ENCODE measurements around the gene IRAK3.
A peak's percentile ranks its signal among the peaks of the same experiment; 100 is the strongest.

Gene IRAK3

DNA sequence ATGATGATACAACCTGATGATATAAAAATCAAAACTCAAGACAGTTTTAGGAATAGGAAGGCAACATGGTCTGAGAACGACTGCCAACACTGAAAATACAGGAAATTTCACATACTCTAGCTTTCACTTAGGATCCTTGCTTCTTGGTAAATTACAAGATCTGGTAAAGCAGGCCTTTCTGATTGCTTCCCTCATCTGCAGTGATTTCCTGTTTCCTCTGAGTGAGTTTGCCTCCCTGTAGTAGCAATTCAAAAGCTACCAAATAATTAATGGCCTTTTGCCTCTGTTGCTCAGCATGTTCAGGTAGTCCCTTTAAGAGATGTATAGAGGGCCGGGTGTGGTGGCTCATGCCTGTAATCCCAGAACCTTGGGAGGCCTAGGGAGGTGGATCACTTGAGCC, 2.0 kb upstream of the IRAK3 start:
- Mint-ChIP-seq H3K27me3 (no peaks in the 10 kb centered on the region), H3K36me3 (ENCODE audit: low read depth) (no peaks in the 10 kb centered on the region), H3K4me3 (no peak overlapping the region), H3K9me3 (peaks cover 9% of the 10 kb centered on the region), H3K4me1 (ENCODE audit: low read depth) (peaks cover 47% of the 10 kb centered on the region), H3K27ac (peak overlapping the region; percentile 97)
- intact Hi-C loops (cut with micrococcal nuclease), result loop anchor here (5.0 kb wide), 1 partner anchor 35 kb away; no protein-coding TSS in a partner anchor

- Mint-ChIP-seq H3K27ac (peak overlapping the region; percentile 97), H3K36me3 (ENCODE audit: low read depth) (no peaks in the 10 kb centered on the region), H3K9me3 (peaks cover 9% of the 10 kb centered on the region), H3K4me3 (no peak overlapping the region), H3K27me3 (no peaks in the 10 kb centered on the region), H3K4me1 (ENCODE audit: low read depth) (peaks cover 47% of the 10 kb centered on the region)
- intact Hi-C loops (cut with micrococcal nuclease), result loop anchor here (5.0 kb wide), 1 partner anchor 36 kb away; no protein-coding TSS in a partner anchor
These were observed 1.2 kb upstream of the IRAK3 start for GRCh38 chr12:66187821-66188220.

- peak overlapping the region; percentile 97 for H3K27ac Mint-ChIP-seq
- intact Hi-C loops (cut with micrococcal nuclease), result loop anchor here (5.0 kb wide), 1 partner anchor 37 kb away; no protein-coding TSS in a partner anchor
- peaks cover 7% of the 10 kb centered on the region for H3K9me3 Mint-ChIP-seq
- H3K4me3 Mint-ChIP-seq, result peak overlapping the region; percentile 83
- H3K4me1 Mint-ChIP-seq (ENCODE audit: low read depth), result peaks cover 56% of the 10 kb centered on the region
- no peaks in the 10 kb centered on the region for H3K27me3 Mint-ChIP-seq
- peaks cover 4% of the 10 kb centered on the region for H3K36me3 Mint-ChIP-seq (ENCODE audit: low read depth)
These were observed 451 bp downstream of the IRAK3 start for GRCh38 chr12:66189486-66189843.

GRCh38 chr12:66189889-66190288, 875 bp downstream of the IRAK3 start:
- Mint-ChIP-seq H3K36me3 (ENCODE audit: low read depth) (peaks cover 8% of the 10 kb centered on the region), H3K27ac (peak overlapping the region; percentile 97), H3K9me3 (peaks cover 3% of the 10 kb centered on the region), H3K4me1 (ENCODE audit: low read depth) (peaks cover 60% of the 10 kb centered on the region), H3K27me3 (no peaks in the 10 kb centered on the region), H3K4me3 (peak overlapping the region; percentile 83)
- intact Hi-C loops (cut with micrococcal nuclease), result loop anchor here (5.0 kb wide), 1 partner anchor 38 kb away; no protein-coding TSS in a partner anchor

- H3K27ac Mint-ChIP-seq, result peak overlapping the region; percentile 97
- peaks cover 13% of the 10 kb centered on the region for H3K36me3 Mint-ChIP-seq (ENCODE audit: low read depth)
- no peaks in the 10 kb centered on the region for H3K9me3 Mint-ChIP-seq
- H3K4me1 Mint-ChIP-seq (ENCODE audit: low read depth), result peaks cover 69% of the 10 kb centered on the region
- H3K27me3 Mint-ChIP-seq, result no peaks in the 10 kb centered on the region
- H3K4me3 Mint-ChIP-seq, result peak overlapping the region; percentile 83
- intact Hi-C loops (cut with micrococcal nuclease), result no loop called here
These were observed 1.7 kb downstream of the IRAK3 start for GRCh38 chr12:66190519-66191370.

GRCh38 chr12:66191547-66192126, 2.6 kb downstream of the IRAK3 start:
- Mint-ChIP-seq H3K27ac (peak overlapping the region; percentile 97), H3K36me3 (ENCODE audit: low read depth) (peaks cover 13% of the 10 kb centered on the region), H3K4me1 (ENCODE audit: low read depth) (peaks cover 68% of the 10 kb centered on the region), H3K27me3 (no peaks in the 10 kb centered on the region), H3K9me3 (no peaks in the 10 kb centered on the region), H3K4me3 (peak overlapping the region; percentile 56)
- intact Hi-C loops (cut with micrococcal nuclease), result no loop called here

GRCh38 chr12:66194122-66194521, 5.1 kb downstream of the IRAK3 start:
- intact Hi-C loops (cut with micrococcal nuclease), result no loop called here
- Mint-ChIP-seq H3K27ac (peak overlapping the region; percentile 63), H3K27me3 (no peaks in the 10 kb centered on the region), H3K36me3 (ENCODE audit: low read depth) (peaks cover 25% of the 10 kb centered on the region), H3K4me1 (ENCODE audit: low read depth) (peaks cover 70% of the 10 kb centered on the region), H3K4me3 (peak overlapping the region; percentile 41), H3K9me3 (no peaks in the 10 kb centered on the region)

DNA sequence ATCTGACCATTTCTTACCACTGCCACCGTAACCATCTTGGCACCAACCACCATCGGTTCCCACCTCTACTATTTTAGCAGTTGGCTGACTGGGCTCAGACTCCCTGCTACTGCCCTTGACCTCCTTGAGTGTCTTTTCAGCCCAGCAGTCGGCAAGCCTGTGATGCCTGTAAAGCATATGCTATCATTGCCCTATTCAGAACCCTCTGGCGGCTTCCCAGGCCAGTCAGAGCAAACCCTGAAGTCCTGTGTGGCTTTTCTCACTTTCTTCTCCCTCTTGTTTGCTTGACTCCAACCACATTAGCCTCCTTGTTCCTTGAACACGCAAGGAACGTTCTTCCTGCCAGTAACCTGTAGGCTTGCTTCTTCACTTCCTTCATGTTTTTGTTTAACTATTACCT, 6.2 kb downstream of the IRAK3 start:
- H3K4me3 Mint-ChIP-seq, result no peak overlapping the region
- H3K4me1 Mint-ChIP-seq (ENCODE audit: low read depth), result peaks cover 72% of the 10 kb centered on the region
- peak overlapping the region; percentile 63 for H3K27ac Mint-ChIP-seq
- intact Hi-C loops (cut with micrococcal nuclease), result no loop called here
- no peaks in the 10 kb centered on the region for H3K27me3 Mint-ChIP-seq
- no peaks in the 10 kb centered on the region for H3K9me3 Mint-ChIP-seq
- peaks cover 29% of the 10 kb centered on the region for H3K36me3 Mint-ChIP-seq (ENCODE audit: low read depth)

DNA sequence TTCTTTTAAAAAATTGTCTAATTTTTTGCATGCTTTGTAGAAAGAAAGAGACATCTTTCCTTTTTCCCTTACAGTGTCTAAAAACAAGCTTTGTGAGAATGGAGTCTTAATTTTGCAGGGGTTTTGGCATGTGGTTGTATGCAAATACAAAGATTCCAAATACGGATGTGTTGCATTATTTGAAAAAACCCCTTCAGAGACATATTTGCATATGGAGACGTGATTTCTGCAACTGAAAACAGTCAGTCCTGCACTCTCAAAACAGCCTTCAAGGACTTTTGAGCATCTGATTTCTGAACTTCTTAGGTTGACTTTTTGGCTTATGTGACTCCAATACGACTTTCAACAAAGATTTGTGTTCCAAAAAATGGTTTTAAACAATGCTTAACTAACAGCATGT, 7.8 kb downstream of the IRAK3 start:
- intact Hi-C loops (cut with micrococcal nuclease), result no loop called here
- Mint-ChIP-seq H3K27me3 (no peaks in the 10 kb centered on the region), H3K36me3 (ENCODE audit: low read depth) (peaks cover 42% of the 10 kb centered on the region), H3K4me3 (peak overlapping the region; percentile 17), H3K27ac (peak overlapping the region; percentile 74), H3K4me1 (ENCODE audit: low read depth) (peaks cover 65% of the 10 kb centered on the region), H3K9me3 (no peaks in the 10 kb centered on the region)

DNA sequence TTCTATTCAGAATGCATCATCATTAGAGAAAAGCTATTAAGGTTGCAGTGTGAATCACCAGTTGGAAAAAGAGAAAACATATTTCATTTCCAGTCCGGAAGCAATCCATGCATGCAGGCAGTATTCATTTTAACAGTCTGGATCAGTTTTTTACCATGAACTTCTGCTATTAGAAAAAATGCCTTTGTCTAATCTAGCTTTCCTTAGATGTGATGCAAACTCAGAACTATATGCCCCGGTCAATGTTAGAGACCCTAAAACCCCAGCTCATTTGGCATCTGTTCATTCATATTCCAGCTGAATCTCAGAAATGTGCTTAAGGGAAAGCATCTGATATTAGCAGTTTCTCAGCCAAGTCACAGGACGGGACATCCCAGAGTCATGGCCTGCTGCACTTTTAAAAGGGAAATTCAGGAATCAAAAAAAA, 8.5 kb downstream of the IRAK3 start:
- no peaks in the 10 kb centered on the region for H3K27me3 Mint-ChIP-seq
- no peak overlapping the region for H3K4me3 Mint-ChIP-seq
- H3K9me3 Mint-ChIP-seq, result no peaks in the 10 kb centered on the region
- peaks cover 42% of the 10 kb centered on the region for H3K36me3 Mint-ChIP-seq (ENCODE audit: low read depth)
- intact Hi-C loops (cut with micrococcal nuclease), result no loop called here
- H3K4me1 Mint-ChIP-seq (ENCODE audit: low read depth), result peaks cover 64% of the 10 kb centered on the region
- H3K27ac Mint-ChIP-seq, result peak overlapping the region; percentile 74

- H3K27ac Mint-ChIP-seq, result peak overlapping the region; percentile 1
- H3K4me3 Mint-ChIP-seq, result no peak overlapping the region
- no peaks in the 10 kb centered on the region for H3K9me3 Mint-ChIP-seq
- intact Hi-C loops (cut with micrococcal nuclease), result no loop called here
- H3K36me3 Mint-ChIP-seq (ENCODE audit: low read depth), result peaks cover 43% of the 10 kb centered on the region
- peaks cover 53% of the 10 kb centered on the region for H3K4me1 Mint-ChIP-seq (ENCODE audit: low read depth)
- no peaks in the 10 kb centered on the region for H3K27me3 Mint-ChIP-seq
These were observed 10.1 kb downstream of the IRAK3 start for GRCh38 chr12:66199141-66199540.

GRCh38 chr12:66199831-66200509, 11.0 kb downstream of the IRAK3 start:
- intact Hi-C loops (cut with micrococcal nuclease), result no loop called here
- Mint-ChIP-seq H3K27me3 (no peaks in the 10 kb centered on the region), H3K9me3 (no peaks in the 10 kb centered on the region), H3K4me1 (ENCODE audit: low read depth) (peaks cover 53% of the 10 kb centered on the region), H3K27ac (no peak overlapping the region), H3K36me3 (ENCODE audit: low read depth) (peaks cover 43% of the 10 kb centered on the region), H3K4me3 (no peak overlapping the region)

GRCh38 chr12:66203820-66204219, 14.8 kb downstream of the IRAK3 start:
- no peaks in the 10 kb centered on the region for H3K9me3 Mint-ChIP-seq
- no peak overlapping the region for H3K27ac Mint-ChIP-seq
- peaks cover 43% of the 10 kb centered on the region for H3K4me1 Mint-ChIP-seq (ENCODE audit: low read depth)
- intact Hi-C loops (cut with micrococcal nuclease), result no loop called here
- peaks cover 48% of the 10 kb centered on the region for H3K36me3 Mint-ChIP-seq (ENCODE audit: low read depth)
- H3K27me3 Mint-ChIP-seq, result no peaks in the 10 kb centered on the region
- H3K4me3 Mint-ChIP-seq, result no peak overlapping the region

DNA sequence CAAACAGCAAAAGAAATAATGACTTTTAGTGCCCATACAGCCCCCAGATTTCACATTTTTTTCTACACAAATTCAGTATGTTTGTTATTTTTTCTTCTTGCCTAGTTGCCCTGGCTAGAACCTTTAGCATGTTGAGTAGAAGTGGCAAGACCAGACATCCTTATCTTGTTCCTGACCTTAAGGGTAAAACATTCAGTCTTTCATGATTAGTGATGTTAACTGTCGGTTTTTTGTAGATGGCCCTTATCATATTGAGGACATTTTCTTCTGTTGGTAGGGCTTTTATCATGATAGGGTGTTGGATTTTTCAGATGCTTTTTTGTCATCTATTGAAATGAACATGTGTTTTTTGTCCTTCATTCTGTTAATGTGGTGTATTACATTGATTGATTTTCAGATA, 17.1 kb downstream of the IRAK3 start:
- no peak overlapping the region for H3K27ac Mint-ChIP-seq
- H3K4me1 Mint-ChIP-seq (ENCODE audit: low read depth), result peaks cover 39% of the 10 kb centered on the region
- peaks cover 38% of the 10 kb centered on the region for H3K36me3 Mint-ChIP-seq (ENCODE audit: low read depth)
- no peaks in the 10 kb centered on the region for H3K9me3 Mint-ChIP-seq
- no peak overlapping the region for H3K4me3 Mint-ChIP-seq
- no peaks in the 10 kb centered on the region for H3K27me3 Mint-ChIP-seq
- intact Hi-C loops (cut with micrococcal nuclease), result no loop called here
